OCI-LY7 (cell line): ENCODE measurements around the gene VPS72. TPM values are rescaled to one million over a fixed set of nuclear protein-coding genes. Genes with fewer than 3 reads are reported as not detected.

Source experiments
- BruUV-seq: library from RNA; stranded (reverse); fragments of 400-500 nt; replicated peaks from 2 replicates; lab custom pipeline; 2021; lab: Mats Ljungman, UMichigan
- CTCF ChIA-PET: fragments of 300-600 bp; sonication (Branson Sonifier 250); formaldehyde crosslinking; loops from one replicate; lab custom pipeline; 2022; ENCODE audit warnings: antibody characterized with exemption; ENCODE audit not compliant: unreplicated experiment; lab: Charles Lee
- POLR2A ChIA-PET: fragments of 300-600 bp; sonication (Branson Sonifier 250); formaldehyde crosslinking; loops from one replicate; lab custom pipeline; 2022; ENCODE audit warnings: antibody characterized with exemption; lab: Charles Lee
- DNase-seq: peaks from one replicate; pipeline ENCODE4 v3.0.0-alpha.2; 2015; ENCODE audit warnings: low spot score
- H2AFZ ChIP-seq: fragments of 200-600 bp; sonication (generic), shearing (Covaris generic); 2 replicates; pipeline ENCODE4 v1.6.1; 2014; ENCODE audit warnings: mild to moderate bottlenecking, antibody characterized with exemption, low read length, moderate library complexity
- H3K27ac ChIP-seq: fragments of 200-600 bp; sonication (generic); 2 replicates; pipeline ENCODE4 v1.5.1; 2014; ENCODE audit warnings: mixed run types, low read depth, mild to moderate bottlenecking, moderate library complexity, low read length, inconsistent platforms; ENCODE audit not compliant: poor library complexity, severe bottlenecking
- H3K36me3 ChIP-seq: fragments of 200-600 bp; sonication (generic); 2 replicates; pipeline ENCODE4 v1.6.1; 2014; ENCODE audit warnings: mild to moderate bottlenecking, antibody characterized with exemption, low read length, moderate library complexity, mixed read lengths; ENCODE audit not compliant: insufficient read depth
- H3K4me1 ChIP-seq: fragments of 200-600 bp; sonication (generic); 2 replicates; pipeline ENCODE4 v1.5.1; 2014; ENCODE audit warnings: mild to moderate bottlenecking, low read length; ENCODE audit not compliant: insufficient read depth, poor library complexity, severe bottlenecking
- H3K4me2 ChIP-seq: fragments of 200-600 bp; sonication (generic); 2 replicates; pipeline ENCODE4 v1.6.1; 2014; ENCODE audit warnings: mild to moderate bottlenecking, low read length
- H3K4me3 ChIP-seq: fragments of 200-600 bp; sonication (generic); 2 replicates; pipeline ENCODE4 v1.5.1; 2014; ENCODE audit warnings: mild to moderate bottlenecking, low read depth, low read length; ENCODE audit not compliant: poor library complexity, severe bottlenecking
- H3K79me2 ChIP-seq: fragments of 200-600 bp; sonication (generic); 2 replicates; pipeline ENCODE4 v1.6.1; 2016; ENCODE audit warnings: low read depth, mild to moderate bottlenecking, low read length, moderate library complexity, mixed read lengths; ENCODE audit not compliant: insufficient read depth
- H3K9me2 ChIP-seq: fragments of 200-600 bp; sonication (generic); 2 replicates; pipeline ENCODE4 v1.6.1; 2016; ENCODE audit warnings: mild to moderate bottlenecking, low read length, mixed read lengths; ENCODE audit not compliant: insufficient read depth
- H3K9me3 ChIP-seq: fragments of 200-600 bp; sonication (generic); 2 replicates; pipeline ENCODE4 v1.6.1; 2014; ENCODE audit warnings: mild to moderate bottlenecking, mixed run types, low read length, mixed read lengths
- H4K20me1 ChIP-seq: fragments of 200-600 bp; sonication (generic); 2 replicates; pipeline ENCODE4 v1.6.1; 2014; ENCODE audit warnings: mild to moderate bottlenecking, antibody characterized with exemption, low read length, moderate library complexity, mixed read lengths; ENCODE audit not compliant: insufficient read depth
- CTCF ChIP-seq: fragments of 200-600 bp; sonication (generic); conservative IDR thresholded peaks from 2 replicates; pipeline ENCODE4 v1.5.1; 2014; ENCODE audit warnings: mild to moderate bottlenecking, antibody characterized with exemption, low read length, moderate library complexity, mixed read lengths
- EZH2phosphoT487 ChIP-seq: fragments of 200-600 bp; sonication (generic); IDR thresholded peaks from 2 replicates; pipeline ENCODE4 v1.6.1; 2018; ENCODE audit warnings: low read depth, borderline replicate concordance, mild to moderate bottlenecking, mixed run types, antibody characterized with exemption, low read length, moderate library complexity, mixed read lengths
- intact Hi-C: fragments of 100-400 bp; cut with micrococcal nuclease; formaldehyde crosslinking; loops from one replicate; pipeline ENCODE4 v1.10.0; 2022; ENCODE audit not compliant: unreplicated experiment
- total RNA-seq, 2 experiments: library from RNA; depleted of rRNA in 1 of 2; stranded (reverse); fragments of >200 nt in 1 of 2; shearing (Covaris generic) in 1 of 2; gene quantifications; 2 replicates each; pipeline ENCODE4 v1.2.3, GENCODE V29; 2014 to 2022

VPS72 gene
- total RNA-seq, 2 experiments from 2014 or later, result 51.1 to 54.3 TPM

GRCh38 chr1:151167116-151167515 is 22.9 kb downstream of the VPS72 start:
- peaks cover 34% of the 10 kb centered on the region for H3K36me3 ChIP-seq
- H4K20me1 ChIP-seq, result no peaks in the 10 kb centered on the region
- H3K4me3 ChIP-seq, result peak overlapping the region; percentile 90
- intact Hi-C loops, result no loop called here
- H3K79me2 ChIP-seq, result peaks cover 13% of the 10 kb centered on the region; the same call in 1 of the 2 replicates
- H3K4me1 ChIP-seq, result peaks cover 24% of the 10 kb centered on the region
- H3K27ac ChIP-seq, result no peak overlapping the region
- TF ChIP-seq EZH2phosphoT487 (no peak), CTCF (no peak)
- peak overlapping the region; percentile 83 for H3K4me2 ChIP-seq
- H3K9me3 ChIP-seq, result no peaks in the 10 kb centered on the region
- CTCF ChIA-PET, result no interaction called here
- POLR2A ChIA-PET, result interaction anchor here (0.6 to 1.6 kb wide), 5 partner anchors 9 to 209 kb away, joined by 3 to 10 read pairs (median 5); partner anchors contain the start of genes TMOD4 and TNFAIP8L2
- H3K9me2 ChIP-seq, result no peaks in the 10 kb centered on the region
- no TSS peak for BruUV-seq
- H2AFZ ChIP-seq, result no peak overlapping the region
- DNase-seq, result no peak

GRCh38 chr1:151166505-151166956 is 23.5 kb downstream of the VPS72 start:
- Histone ChIP-seq H3K4me2 (peak overlapping the region; percentile 83), H3K4me1 (peaks cover 24% of the 10 kb centered on the region), H2AFZ (peak overlapping the region; percentile 64; the same call in 1 of the 2 replicates), H3K27ac (peak overlapping the region; percentile 43), H3K9me3 (no peaks in the 10 kb centered on the region), H4K20me1 (no peaks in the 10 kb centered on the region), H3K79me2 (peaks cover 13% of the 10 kb centered on the region; the same call in 1 of the 2 replicates), H3K9me2 (no peaks in the 10 kb centered on the region), H3K36me3 (peaks cover 34% of the 10 kb centered on the region), H3K4me3 (peak overlapping the region; percentile 90)
- TF ChIP-seq CTCF (no peak), EZH2phosphoT487 (no peak)
- POLR2A ChIA-PET, result interaction anchor here (0.7 to 1.3 kb wide), 4 partner anchors 10 to 32 kb away, joined by 3 to 10 read pairs (median 3); partner anchors contain the start of genes PIP5K1A, TMOD4, TNFAIP8L2 and VPS72
- no TSS peak for BruUV-seq
- CTCF ChIA-PET, result no interaction called here
- intact Hi-C loops, result no loop called here
- DNase-seq, result peak; percentile 32
